GM20000 (cell line): Measurements from ENCODE around the gene ATP4B.

Experiments used
- DNase-seq: peaks from one replicate; pipeline ENCODE4 v3.0.0; 2012; ENCODE audit warnings: low spot score
- TF ChIP-seq, protein P1 (sequence below): IDR thresholded peaks from 2 replicates; pipeline ENCODE4 v1.5.1; 2012; ENCODE audit warnings: mild to moderate bottlenecking, control low read depth; ENCODE audit errors: extremely low read depth, missing control alignments

Gene ATP4B

GRCh38 chr13:113663934-113664333 lies 5.9 kb upstream of the ATP4B start:
- TF ChIP-seq, protein P1, sequence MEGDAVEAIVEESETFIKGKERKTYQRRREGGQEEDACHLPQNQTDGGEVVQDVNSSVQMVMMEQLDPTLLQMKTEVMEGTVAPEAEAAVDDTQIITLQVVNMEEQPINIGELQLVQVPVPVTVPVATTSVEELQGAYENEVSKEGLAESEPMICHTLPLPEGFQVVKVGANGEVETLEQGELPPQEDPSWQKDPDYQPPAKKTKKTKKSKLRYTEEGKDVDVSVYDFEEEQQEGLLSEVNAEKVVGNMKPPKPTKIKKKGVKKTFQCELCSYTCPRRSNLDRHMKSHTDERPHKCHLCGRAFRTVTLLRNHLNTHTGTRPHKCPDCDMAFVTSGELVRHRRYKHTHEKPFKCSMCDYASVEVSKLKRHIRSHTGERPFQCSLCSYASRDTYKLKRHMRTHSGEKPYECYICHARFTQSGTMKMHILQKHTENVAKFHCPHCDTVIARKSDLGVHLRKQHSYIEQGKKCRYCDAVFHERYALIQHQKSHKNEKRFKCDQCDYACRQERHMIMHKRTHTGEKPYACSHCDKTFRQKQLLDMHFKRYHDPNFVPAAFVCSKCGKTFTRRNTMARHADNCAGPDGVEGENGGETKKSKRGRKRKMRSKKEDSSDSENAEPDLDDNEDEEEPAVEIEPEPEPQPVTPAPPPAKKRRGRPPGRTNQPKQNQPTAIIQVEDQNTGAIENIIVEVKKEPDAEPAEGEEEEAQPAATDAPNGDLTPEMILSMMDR: no peak
- DNase-seq: no peak

- TF ChIP-seq, protein P1: no peak
- DNase-seq: no peak
These were observed 3.5 kb upstream of the ATP4B start for GRCh38 chr13:113661509-113661908.

DNA sequence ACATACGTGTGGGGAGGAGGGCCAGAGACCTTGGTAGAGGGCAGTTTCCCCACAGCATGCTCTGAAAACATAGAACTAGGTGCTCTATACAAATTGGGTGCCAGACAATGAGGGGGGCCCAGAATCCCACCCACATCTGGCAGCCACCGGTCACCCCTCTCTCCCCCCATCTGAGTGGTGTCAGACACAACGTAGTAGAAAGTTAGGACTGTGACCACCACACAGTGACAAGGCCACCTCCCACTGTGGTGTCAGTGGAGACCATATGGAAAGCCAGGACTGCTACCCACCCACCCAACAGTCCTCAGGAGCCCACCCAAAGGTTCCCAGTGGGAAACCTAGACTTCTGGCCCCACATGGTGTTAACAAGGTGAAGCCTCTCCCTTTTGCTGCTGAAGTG lies 2.1 kb upstream of the ATP4B start:
- no peak for DNase-seq
- TF ChIP-seq, protein P1: no peak

GRCh38 chr13:113659337-113659736 lies 1.3 kb upstream of the ATP4B start:
- TF ChIP-seq, protein P1: no peak
- no peak for DNase-seq

DNA sequence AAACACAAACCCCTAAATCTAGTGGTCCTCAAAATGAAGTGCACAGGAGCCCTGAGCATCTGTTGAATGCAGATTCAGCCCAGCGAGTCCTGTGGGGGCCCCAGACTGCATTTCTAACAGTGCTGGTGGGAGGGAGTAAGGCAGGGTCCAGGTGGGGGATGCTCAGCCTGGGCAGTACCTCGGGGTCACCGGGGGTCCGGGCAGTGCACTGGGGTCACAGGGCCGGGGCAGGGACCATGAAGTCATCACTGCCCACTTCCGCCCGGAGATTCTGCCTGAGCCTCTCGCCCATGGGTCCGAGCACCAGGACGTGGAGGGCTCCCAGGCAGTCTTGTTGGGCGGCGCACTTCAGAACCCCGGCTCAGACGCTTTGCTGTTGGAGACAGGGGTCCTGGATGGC lies 838 bp upstream of the ATP4B start:
- DNase-seq: no peak

DNA sequence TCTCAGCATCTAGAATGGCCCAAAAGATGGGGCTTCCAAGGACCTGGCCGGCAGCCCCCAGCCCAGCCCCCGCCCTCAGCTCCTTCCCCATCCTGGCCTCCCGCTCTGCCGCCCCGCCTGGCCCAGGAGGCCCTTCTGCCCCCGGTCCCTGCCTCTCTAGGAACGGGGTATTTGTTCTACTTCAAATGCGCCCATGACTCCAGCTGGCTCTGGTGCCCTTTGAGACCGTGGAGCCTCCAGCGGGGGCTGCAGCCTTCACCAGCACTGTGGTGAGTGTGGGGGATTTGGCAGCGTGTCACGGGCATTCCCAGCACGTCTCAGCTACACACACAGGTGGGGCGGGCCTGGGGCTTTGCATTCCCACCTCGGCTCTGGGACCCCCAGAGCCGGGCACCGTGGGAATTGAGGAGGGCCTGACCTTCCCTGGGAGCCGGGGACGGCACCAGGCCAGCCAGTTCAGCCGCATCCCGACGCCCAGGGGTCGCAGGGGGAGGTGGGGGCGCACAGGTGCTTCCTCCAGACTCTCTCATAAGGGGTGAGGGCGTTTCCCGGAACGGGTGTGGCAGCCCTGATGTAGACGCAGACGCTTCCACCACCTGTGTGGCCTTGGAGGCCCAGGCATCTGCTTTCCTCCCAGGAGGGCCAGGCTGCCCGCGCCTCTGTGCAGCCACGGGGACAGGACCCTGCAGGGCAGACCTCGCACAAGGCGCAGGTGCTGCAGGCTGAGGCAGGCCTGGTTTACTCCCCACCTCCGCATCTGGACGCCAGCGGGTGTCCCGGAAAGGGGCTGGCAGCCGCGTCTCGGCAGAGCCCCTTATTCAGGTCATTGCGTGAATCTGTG lies 947 bp downstream of the ATP4B start:
- no peak for DNase-seq
- TF ChIP-seq, protein P1: no peak

More for the DNA sequence above, 838 bp upstream of the ATP4B start:
- TF ChIP-seq, protein P1: no peak

DNA sequence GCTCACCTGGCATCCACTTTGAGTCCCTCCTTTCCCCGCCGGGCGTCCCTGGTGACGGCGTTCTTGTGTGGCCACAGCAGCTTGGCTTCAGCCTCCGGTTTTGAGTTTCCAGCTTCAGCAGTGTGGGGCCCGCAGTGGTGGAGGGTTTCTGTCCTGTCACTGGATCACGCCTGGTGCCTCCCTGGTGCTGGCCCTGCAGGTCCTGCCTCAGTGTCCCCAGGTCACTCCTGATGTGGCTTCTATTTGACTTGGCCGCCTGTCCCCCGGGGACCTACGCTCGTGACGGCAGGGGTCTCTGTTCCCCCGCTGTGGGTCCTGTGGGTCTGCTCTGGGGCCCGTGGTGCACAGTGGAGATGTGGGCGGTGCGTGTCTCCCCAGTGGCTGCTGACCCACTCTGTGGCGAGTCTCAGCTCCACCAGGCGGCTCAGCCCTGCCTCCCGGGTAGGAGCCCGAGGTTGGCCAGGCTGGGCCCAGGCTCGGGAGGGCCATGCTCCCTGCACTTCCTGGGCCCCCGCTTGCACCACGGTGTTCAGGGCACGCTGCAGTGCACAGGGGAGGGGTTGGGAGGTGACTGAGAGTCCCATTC lies 1.9 kb downstream of the ATP4B start:
- DNase-seq: no peak
- TF ChIP-seq, protein P1: no peak
